MM.1S (cell line): ENCODE results near the gene KRAS.

Experiments used
- DNase-seq: peaks from one replicate; pipeline ENCODE4 v3.0.0-alpha.2; 2015
- H2AFZ ChIP-seq: fragments of 300-600 bp; sonication (generic); 2 replicates; pipeline ENCODE4 v1.6.0; 2016; ENCODE audit warnings: antibody characterized with exemption, low read length
- H3F3A ChIP-seq: fragments of 300-600 bp; sonication (generic); 2 replicates; pipeline ENCODE4 v1.6.1; 2016; ENCODE audit warnings: mild to moderate bottlenecking, antibody characterized with exemption, low read length, moderate library complexity, mixed read lengths; ENCODE audit not compliant: insufficient read depth
- H3K27ac ChIP-seq: fragments of 300-600 bp; sonication (generic); 2 replicates; pipeline ENCODE4 v1.5.1; 2016; ENCODE audit warnings: mild to moderate bottlenecking, low read length
- H3K27me3 ChIP-seq: fragments of 300-600 bp; sonication (generic); replicated peaks from 2 replicates; pipeline ENCODE4 v1.6.0; 2016; ENCODE audit warnings: low read length; ENCODE audit not compliant: insufficient read depth
- H3K36me3 ChIP-seq: fragments of 300-600 bp; sonication (generic); replicated peaks from 2 replicates; pipeline ENCODE4 v1.6.1; 2016; ENCODE audit warnings: mild to moderate bottlenecking, low read length, mixed read lengths; ENCODE audit not compliant: insufficient read depth
- H3K4me1 ChIP-seq: fragments of 300-600 bp; sonication (generic); 2 replicates; pipeline ENCODE4 v1.6.1; 2016; ENCODE audit warnings: low read length, mixed read lengths
- H3K4me2 ChIP-seq: fragments of 300-600 bp; sonication (generic); 2 replicates; pipeline ENCODE4 v1.6.0; 2016; ENCODE audit warnings: low read depth, low read length
- H3K4me3 ChIP-seq: fragments of 300-600 bp; sonication (generic); 2 replicates; pipeline ENCODE4 v1.5.1; 2016; ENCODE audit warnings: low read length, mixed read lengths
- H3K79me2 ChIP-seq: fragments of 300-600 bp; sonication (generic); 2 replicates; pipeline ENCODE4 v1.6.1; 2016; ENCODE audit warnings: mixed run types, low read length, mixed read lengths
- H3K9ac ChIP-seq: fragments of 300-600 bp; sonication (generic); 2 replicates; pipeline ENCODE4 v1.6.1; 2016; ENCODE audit warnings: low read length, mixed read lengths
- H3K9me2 ChIP-seq: fragments of 300-600 bp; sonication (generic); replicated peaks from 2 replicates; pipeline ENCODE4 v1.6.1; 2016; ENCODE audit warnings: mild to moderate bottlenecking, low read length, mixed read lengths; ENCODE audit not compliant: insufficient read depth
- H3K9me3 ChIP-seq: fragments of 300-600 bp; sonication (generic); replicated peaks from 2 replicates; pipeline ENCODE4 v1.6.1; 2016; ENCODE audit warnings: mild to moderate bottlenecking, low read length, mixed read lengths; ENCODE audit not compliant: insufficient read depth
- H4K20me1 ChIP-seq: fragments of 300-600 bp; sonication (generic); 2 replicates; pipeline ENCODE4 v1.6.1; 2016; ENCODE audit warnings: mild to moderate bottlenecking, low read length, moderate library complexity, mixed read lengths; ENCODE audit not compliant: insufficient read depth
- CTCF ChIP-seq: fragments of 300-600 bp; sonication (generic); IDR thresholded peaks from 2 replicates; pipeline ENCODE4 v1.5.1; 2016; ENCODE audit warnings: antibody characterized with exemption, low read length, mixed read lengths
- EZH2 ChIP-seq: fragments of 300-600 bp; sonication (generic); optimal IDR thresholded peaks from 2 replicates; pipeline ENCODE3; 2017; ENCODE audit warnings: low read depth, mild to moderate bottlenecking, antibody characterized with exemption, low read length, mixed read lengths
- EZH2phosphoT487 ChIP-seq: fragments of 300-600 bp; sonication (generic); IDR thresholded peaks from 2 replicates; pipeline ENCODE4 v1.6.1; 2018; ENCODE audit warnings: antibody characterized with exemption, low read length

Gene KRAS

GRCh38 chr12:25250744-25251730 is at the start of gene KRAS:
TSS of gene KRAS (minus strand) at chr12:25250929.
- peak within 1 kb of the TSS; percentile 54 for H2AFZ ChIP-seq
- no peaks in the 10 kb centered on the region for H3K36me3 ChIP-seq
- peak within 1 kb of the TSS; percentile 71 for H3K4me2 ChIP-seq
- DNase-seq: peak; percentile 97
- H3K79me2 ChIP-seq: peaks cover 42% of the 10 kb centered on the region
- no peaks in the 10 kb centered on the region for H3K27me3 ChIP-seq
- H3K4me3 ChIP-seq: peak within 1 kb of the TSS; percentile 98
- no peaks in the 10 kb centered on the region for H3K9me3 ChIP-seq
- TF ChIP-seq EZH2 (no peak), EZH2phosphoT487 (no peak), CTCF (no peak)
- H3K27ac ChIP-seq: peak within 1 kb of the TSS; percentile 98
- H3K9ac ChIP-seq: peak within 1 kb of the TSS; percentile 99
- 0 out of 2 replicates have a peak, but pooled peaks cover 5% of the 10 kb centered on the region for H4K20me1 ChIP-seq
- peaks cover 8% of the 10 kb centered on the region for H3K4me1 ChIP-seq
- peaks cover 14% of the 10 kb centered on the region for H3F3A ChIP-seq
- H3K9me2 ChIP-seq: no peaks in the 10 kb centered on the region

GRCh38 chr12:25296381-25296780 is 45.7 kb upstream of the KRAS start:
- H3K79me2 ChIP-seq: no peaks in the 10 kb centered on the region
- no peaks in the 10 kb centered on the region for H4K20me1 ChIP-seq
- H3K9me3 ChIP-seq: no peaks in the 10 kb centered on the region
- no peak overlapping the region for H3K4me3 ChIP-seq
- no peaks in the 10 kb centered on the region for H3F3A ChIP-seq
- no peaks in the 10 kb centered on the region for H3K9me2 ChIP-seq
- no peak overlapping the region for H3K9ac ChIP-seq
- H3K36me3 ChIP-seq: no peaks in the 10 kb centered on the region
- H3K4me1 ChIP-seq: peaks cover 8% of the 10 kb centered on the region; the same call in 1 of the 2 replicates
- H3K4me2 ChIP-seq: no peak overlapping the region
- TF ChIP-seq CTCF (no peak), EZH2phosphoT487 (no peak), EZH2 (no peak)
- no peaks in the 10 kb centered on the region for H3K27me3 ChIP-seq
- no peak for DNase-seq
- H2AFZ ChIP-seq: no peak overlapping the region
- H3K27ac ChIP-seq: no peak overlapping the region

GRCh38 chr12:25295361-25295760 is 44.6 kb upstream of the KRAS start:
- H3K27ac ChIP-seq: no peak overlapping the region
- H3K79me2 ChIP-seq: no peaks in the 10 kb centered on the region
- TF ChIP-seq EZH2 (no peak), EZH2phosphoT487 (no peak), CTCF (no peak)
- peak; percentile 34 for DNase-seq
- H3K27me3 ChIP-seq: no peaks in the 10 kb centered on the region
- H3K4me3 ChIP-seq: no peak overlapping the region
- H3K9me2 ChIP-seq: no peaks in the 10 kb centered on the region
- H2AFZ ChIP-seq: no peak overlapping the region
- H3K4me2 ChIP-seq: no peak overlapping the region
- no peaks in the 10 kb centered on the region for H3K9me3 ChIP-seq
- H4K20me1 ChIP-seq: no peaks in the 10 kb centered on the region
- H3K36me3 ChIP-seq: no peaks in the 10 kb centered on the region
- no peaks in the 10 kb centered on the region for H3F3A ChIP-seq
- peaks cover 8% of the 10 kb centered on the region; the same call in 1 of the 2 replicates for H3K4me1 ChIP-seq
- no peak overlapping the region for H3K9ac ChIP-seq
